Amniotic stem cell (primary cell): ENCODE results near the gene CLEC16A.
A peak's percentile ranks its signal among the peaks of the same experiment; 100 is the strongest.
"Not testable (repeated sequence)": the region's sequence is repeated elsewhere in the genome, so short reads cannot be mapped to it uniquely, and the experiment has no call there.

Experiments used
- DNase-seq: peaks from one replicate; lab custom pipeline; 2025; lab: John Stamatoyannopoulos, UW

The CLEC16A gene

GRCh38 chr16:10941127-10941933, 3.0 kb upstream of the CLEC16A start:
- no peak for DNase-seq

GRCh38 chr16:10941935-10942351, 2.4 kb upstream of the CLEC16A start:
- DNase-seq = not testable (repeated sequence)

DNA sequence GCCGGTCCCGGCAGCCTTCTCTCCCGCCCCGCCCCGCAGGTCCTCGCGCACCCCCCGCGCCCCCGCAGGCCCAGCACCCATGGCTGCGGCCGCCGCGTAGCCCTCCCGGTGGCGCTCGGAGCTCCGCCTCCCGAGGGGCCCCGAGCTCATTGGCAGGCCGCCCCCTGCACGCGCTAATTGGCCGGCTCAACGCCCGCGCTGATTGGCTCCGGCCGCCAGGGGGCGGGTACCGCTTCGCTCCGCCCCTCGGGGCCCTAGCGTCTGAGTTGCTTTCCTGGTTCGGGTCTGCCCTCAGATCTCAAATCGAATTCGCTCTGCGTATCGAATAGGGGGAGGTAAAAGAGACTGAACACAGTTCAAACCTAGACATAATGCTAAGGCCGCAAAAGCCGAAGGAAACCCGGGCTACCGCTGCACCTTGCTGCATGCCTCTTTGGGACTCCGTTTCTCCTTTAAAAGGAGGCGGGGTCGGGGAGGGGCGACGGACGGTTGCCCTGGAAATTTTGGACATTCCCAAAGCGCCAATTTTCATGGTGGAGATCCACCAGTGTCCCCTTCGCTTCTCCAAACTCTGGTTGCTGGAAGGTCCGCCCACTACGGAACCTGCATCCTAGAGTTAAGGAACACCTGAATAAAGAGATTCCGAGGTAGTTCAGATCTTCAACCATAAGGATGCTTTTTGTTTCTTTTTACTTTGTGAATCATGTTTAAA, 1.9 kb upstream of the CLEC16A start, which contains the start of gene DEXI:
Gene DEXI, minus strand, starts transcription at position 117 of the 712 bp plus-strand sequence. CDS start 463 bp downstream, outside the sequence.
- peak; percentile 80 for DNase-seq

GRCh38 chr16:10943064-10943353, 1.4 kb upstream of the CLEC16A start:
- no peak for DNase-seq

DNA sequence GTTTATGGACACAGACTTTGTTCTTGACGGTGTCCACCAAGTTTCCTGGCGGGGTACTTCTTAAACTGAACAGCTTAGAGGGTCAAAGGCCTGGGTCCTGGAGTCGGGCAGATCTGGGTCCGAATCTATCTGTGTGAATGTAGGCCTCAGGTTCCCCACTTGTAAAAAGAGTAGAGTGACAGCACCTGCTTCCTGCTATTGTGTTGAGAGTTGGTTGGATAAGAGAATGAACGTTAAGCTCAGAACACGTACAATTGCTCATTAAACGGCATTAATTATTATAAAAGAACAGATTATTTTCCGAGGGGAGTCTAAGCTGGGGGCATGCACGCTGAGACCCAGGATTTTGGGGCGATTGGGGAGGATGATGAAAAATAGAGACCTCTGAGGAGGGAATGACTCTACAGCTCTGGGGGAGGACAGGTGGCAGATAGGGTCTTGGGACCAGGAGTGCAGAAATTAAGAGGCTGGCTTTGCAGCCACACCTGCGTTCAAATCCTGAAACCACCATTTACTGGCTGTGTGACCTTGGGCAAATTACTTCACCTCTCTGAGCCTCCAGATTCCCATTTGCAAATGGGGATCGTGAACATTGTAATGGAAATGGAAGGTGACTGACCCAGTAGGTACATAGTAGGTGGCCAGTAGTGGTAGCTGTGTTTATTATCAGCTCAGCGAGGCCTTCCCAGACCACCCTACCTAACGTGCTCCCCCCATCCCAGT, 862 bp downstream of the CLEC16A start:
- no peak for DNase-seq

DNA sequence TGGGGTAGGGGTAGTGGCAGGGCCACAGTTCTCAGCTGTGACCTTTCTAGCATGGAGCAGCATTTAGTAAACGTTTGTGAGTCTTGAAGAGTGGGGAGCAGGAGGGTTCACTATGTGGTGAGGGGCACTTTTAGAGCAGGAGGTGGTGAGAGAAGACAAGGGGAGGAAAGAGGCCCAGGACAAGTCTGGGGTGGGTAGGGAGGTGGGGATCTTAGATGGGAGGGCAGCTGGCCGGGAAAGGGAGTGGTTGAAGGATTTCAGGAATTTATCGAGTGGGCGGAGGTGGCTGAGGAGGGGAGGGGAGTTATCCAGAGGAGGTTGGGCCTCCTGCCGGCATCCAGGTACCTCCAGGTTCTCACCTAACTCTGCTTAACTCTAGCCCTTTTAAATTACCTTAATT, 1.9 kb downstream of the CLEC16A start:
- DNase-seq = no peak

DNA sequence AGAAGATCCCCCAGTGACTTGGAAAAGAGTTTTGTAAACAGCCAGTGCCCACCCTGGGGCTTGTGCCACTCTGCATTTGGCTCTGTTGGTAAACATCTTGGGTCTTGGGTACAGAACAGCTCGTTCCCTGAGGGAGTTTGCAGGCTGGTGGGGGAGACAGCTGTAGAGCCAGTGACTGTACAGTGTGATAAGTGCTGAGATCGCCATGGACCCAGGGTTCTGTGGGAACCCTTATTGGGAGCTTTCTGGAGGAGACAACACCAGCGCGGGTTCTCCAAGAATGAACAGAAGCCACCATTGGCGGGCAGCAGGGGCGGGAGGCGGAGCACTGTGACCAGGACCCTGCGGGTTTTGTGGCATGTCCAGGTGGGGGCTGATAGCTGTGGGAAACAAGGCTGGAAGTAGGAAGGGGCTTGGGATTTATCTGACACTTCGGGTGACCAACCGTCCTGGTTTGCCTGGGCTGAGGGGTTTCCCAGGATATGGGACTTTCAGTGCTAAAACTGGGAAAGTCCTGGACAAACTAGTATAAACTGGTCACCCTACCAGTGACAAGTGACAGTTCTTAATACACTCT, 2.9 kb downstream of the CLEC16A start:
- no peak for DNase-seq

DNA sequence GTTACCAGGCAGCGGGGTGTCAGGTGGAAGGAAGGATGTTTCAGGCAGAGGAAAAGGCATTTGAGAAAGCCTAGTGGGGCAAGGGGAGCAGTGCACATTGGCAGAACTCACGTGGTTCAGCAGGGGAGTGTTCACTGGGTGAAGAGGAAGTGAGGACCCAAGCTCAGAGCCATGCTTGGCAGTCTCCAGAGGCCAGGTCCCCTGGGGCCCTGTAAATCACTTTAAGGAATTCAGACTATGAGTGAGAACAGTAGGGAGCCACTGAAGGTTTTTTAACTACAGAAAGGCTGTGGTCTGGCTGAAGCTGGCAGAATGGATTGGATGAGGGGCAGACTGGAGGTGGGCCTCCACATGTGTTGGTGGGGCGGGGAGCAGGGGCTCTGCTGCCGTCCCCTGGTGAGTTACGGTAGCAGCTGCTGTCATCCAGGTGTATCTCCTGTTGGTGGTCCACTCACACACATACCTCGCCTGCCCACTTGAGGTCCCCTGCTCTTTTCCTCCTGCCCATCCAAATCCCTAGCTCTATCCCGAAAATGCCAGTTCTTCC, 5.1 kb downstream of the CLEC16A start:
- DNase-seq = no peak

GRCh38 chr16:10950393-10950792, 6.0 kb downstream of the CLEC16A start:
- DNase-seq = no peak

GRCh38 chr16:10951026-10951425, 6.7 kb downstream of the CLEC16A start:
- no peak for DNase-seq

DNA sequence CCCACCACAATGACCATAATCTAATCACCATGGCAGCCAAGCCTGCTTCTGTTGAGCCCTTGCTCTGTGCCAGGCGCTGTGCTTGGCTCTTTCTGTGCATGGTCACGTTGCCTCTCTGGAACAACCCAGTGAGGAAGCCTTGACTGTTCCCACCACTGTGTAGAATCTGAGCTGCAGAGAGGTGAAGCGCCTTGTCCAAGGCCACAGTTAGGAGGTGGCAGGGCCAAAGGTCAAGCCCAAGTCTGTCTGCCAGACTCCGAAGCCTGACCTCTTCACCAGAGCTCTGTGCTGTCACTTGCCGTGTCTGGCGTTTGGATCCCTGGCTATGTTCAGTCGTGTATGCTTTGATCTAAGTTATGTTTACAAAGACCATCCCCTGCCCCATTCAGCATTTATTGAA, 10.5 kb downstream of the CLEC16A start:
- no peak for DNase-seq

GRCh38 chr16:10957771-10958482, 13.6 kb downstream of the CLEC16A start:
- DNase-seq = no peak

DNA sequence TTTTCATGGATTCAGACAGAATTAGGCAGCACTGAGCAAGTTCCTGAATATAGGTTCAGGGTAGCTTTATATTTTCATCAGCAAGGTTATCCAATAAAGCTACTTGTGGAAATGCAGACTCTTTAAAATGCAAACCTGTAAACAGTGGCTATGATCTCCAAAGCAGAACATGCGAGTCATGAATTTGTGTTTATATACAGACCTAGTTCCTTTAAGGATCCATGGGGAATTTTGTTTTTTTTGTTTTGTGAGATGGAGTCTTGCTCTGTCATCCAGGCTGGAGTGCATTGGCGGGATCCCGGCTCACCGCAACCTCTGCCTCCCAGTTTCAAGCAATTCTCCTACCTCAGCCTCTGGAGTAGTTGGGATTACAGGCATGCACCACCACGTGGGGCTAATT, 14.8 kb downstream of the CLEC16A start:
- DNase-seq = no peak

- peak; percentile 83 for DNase-seq
Observed at GRCh38 chr16:10961231-10961630, 16.9 kb downstream of the CLEC16A start.

GRCh38 chr16:10964039-10964890, 19.9 kb downstream of the CLEC16A start:
- DNase-seq = peak; percentile 67

- DNase-seq = no peak
Observed at GRCh38 chr16:10964891-10965326, 20.5 kb downstream of the CLEC16A start.

GRCh38 chr16:10965440-10966061, 21.2 kb downstream of the CLEC16A start:
- no peak for DNase-seq

DNA sequence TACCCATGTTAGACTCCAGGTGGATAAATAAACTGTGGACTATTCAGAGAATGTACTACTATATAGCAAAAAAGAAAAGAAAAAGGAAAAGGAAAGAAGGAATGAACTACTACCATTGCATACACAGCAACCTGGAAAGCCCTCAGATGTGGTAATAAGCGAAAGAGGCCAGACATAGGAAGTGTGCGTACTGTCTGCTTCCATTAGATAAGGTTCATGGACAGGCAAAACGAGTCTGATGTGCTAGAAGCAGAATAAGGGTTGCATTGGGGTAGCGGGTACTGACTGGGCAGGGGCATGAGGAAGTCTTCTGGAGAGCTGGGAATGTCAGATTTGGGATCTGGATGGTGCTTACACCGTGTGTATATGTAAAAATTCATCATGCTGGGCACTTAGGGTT, 21.8 kb downstream of the CLEC16A start:
- DNase-seq = no peak

DNA sequence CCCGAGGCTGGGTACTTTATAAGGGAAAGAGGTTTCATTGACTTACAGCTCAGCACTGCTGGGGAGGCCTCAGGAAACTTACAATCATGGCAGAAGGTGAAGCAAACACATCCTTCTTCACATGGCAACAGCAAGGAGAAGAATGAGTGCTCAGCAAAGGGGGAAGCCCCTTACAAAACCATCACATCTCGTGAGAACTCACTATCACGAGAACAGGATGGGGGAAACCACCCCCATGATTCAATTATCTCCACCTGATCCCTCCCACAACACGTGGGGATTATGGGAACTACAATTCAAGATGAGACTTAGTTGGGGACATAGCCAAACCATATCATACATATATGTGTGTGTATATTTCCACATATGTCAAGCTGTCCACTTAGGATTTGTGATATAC, 22.2 kb downstream of the CLEC16A start:
- DNase-seq = not testable (repeated sequence)

GRCh38 chr16:10967986-10968385, 23.6 kb downstream of the CLEC16A start:
- DNase-seq = no peak
